ENCODE data around the gene SORCS2.
"Not testable (repeated sequence)": the region's sequence is repeated elsewhere in the genome, so short reads cannot be mapped to it uniquely, and the experiment has no call there.

The SORCS2 gene

GRCh38 chr4:7160439-7160838, 31.9 kb upstream of the SORCS2 start:
- no peak for TF ChIP-seq CTCF (conservative IDR thresholded peaks at IDR 0.05; ENCODE audit: low read length)
- no peak for DNase-seq (ENCODE audit: low read depth)
- no peak overlapping the region for H3K4me3 ChIP-seq (ENCODE audit: low read length)

- DNase-seq (ENCODE audit: low read depth): no peak
- no peak for TF ChIP-seq CTCF (conservative IDR thresholded peaks at IDR 0.05; ENCODE audit: low read length)
- H3K4me3 ChIP-seq (ENCODE audit: low read length): no peak overlapping the region
Measured at GRCh38 chr4:7160951-7161440, 31.3 kb upstream of the SORCS2 start.

GRCh38 chr4:7161721-7162214, 30.6 kb upstream of the SORCS2 start:
- H3K4me3 ChIP-seq (ENCODE audit: low read length): no peak overlapping the region
- no peak for TF ChIP-seq CTCF (conservative IDR thresholded peaks at IDR 0.05; ENCODE audit: low read length)
- peak; percentile 48 for DNase-seq (ENCODE audit: low read depth)

- not testable (repeated sequence) for DNase-seq (ENCODE audit: low read depth); H3K4me3 ChIP-seq (ENCODE audit: low read length)
Measured at GRCh38 chr4:7165056-7165873, 27.1 kb upstream of the SORCS2 start.

GRCh38 chr4:7165874-7166201, 26.5 kb upstream of the SORCS2 start:
- no peak for TF ChIP-seq CTCF (conservative IDR thresholded peaks at IDR 0.05; ENCODE audit: low read length)
- DNase-seq (ENCODE audit: low read depth): no peak
- H3K4me3 ChIP-seq (ENCODE audit: low read length): no peak overlapping the region

- DNase-seq (ENCODE audit: low read depth): no peak
- TF ChIP-seq CTCF (conservative IDR thresholded peaks at IDR 0.05; ENCODE audit: low read length): no peak
- H3K4me3 ChIP-seq (ENCODE audit: low read length): no peak overlapping the region
Measured at GRCh38 chr4:7166237-7166636, 26.1 kb upstream of the SORCS2 start.

GRCh38 chr4:7166981-7167700, 25.2 kb upstream of the SORCS2 start:
- no peak overlapping the region for H3K4me3 ChIP-seq (ENCODE audit: low read length)
- DNase-seq (ENCODE audit: low read depth): no peak
- TF ChIP-seq CTCF (conservative IDR thresholded peaks at IDR 0.05; ENCODE audit: low read length): no peak

Data from AG10803 (cell line).